GM12892 (cell line): ENCODE data around the gene ABCF2.

Source experiments
- POLR2A ChIP-seq: IDR thresholded peaks from 2 replicates; pipeline ENCODE4 v1.6.1; 2011; ENCODE audit warnings: low read depth, low read length, control low read depth
- POLR2AphosphoS5 ChIP-seq: IDR thresholded peaks from 2 replicates; pipeline ENCODE4 v1.6.1; 2011; ENCODE audit warnings: low read depth, low read length, control low read depth

DNA sequence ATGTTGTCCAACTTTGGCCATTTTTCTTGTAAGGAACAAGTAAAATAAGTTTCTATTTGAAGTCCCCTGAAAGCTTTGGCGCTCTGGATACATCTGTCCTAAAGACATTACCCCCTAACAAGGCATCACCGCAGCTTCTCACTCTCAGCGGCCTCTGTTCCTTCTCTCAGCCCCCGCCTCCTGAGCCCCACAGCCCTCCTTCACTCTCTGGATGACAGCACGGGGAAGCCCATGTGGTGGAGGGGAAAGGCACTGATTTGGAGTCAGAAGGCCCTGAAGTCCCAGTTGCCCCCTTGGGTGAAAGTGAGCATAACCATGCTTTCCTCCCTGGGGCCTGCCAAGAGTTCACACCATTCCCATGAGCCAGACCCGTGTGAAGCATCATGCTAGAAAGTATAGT, 21.3 kb downstream of the ABCF2 start:
- TF ChIP-seq POLR2A, result no peak
- TF ChIP-seq POLR2AphosphoS5, result no peak
